ENCODE results near the gene NCAPD2. TPM values are rescaled to one million over a fixed set of nuclear protein-coding genes. Genes with fewer than 3 reads are reported as not detected.

NCAPD2 gene
- total RNA-seq, 1 experiment from 2014 or later = 204 TPM

GRCh38 chr12:6569312-6569711, 75.4 kb downstream of the NCAPD2 start:
- intact Hi-C loops (cut with micrococcal nuclease; ENCODE audit: unreplicated experiment) = loop anchor here (2.0 to 5.0 kb wide), 4 partner anchors 13 to 208 kb away; partner anchors contain the start of genes CHD4 and ZNF384
- ChIA-PET CTCF (no interaction called here), POLR2A (interaction anchor here (1.5 kb wide), 1 partner anchor 76 kb away, joined by 5 read pairs; the partner anchor contains the start of genes MRPL51 and NCAPD2)
- Histone ChIP-seq H3K9me3 (no peaks in the 10 kb centered on the region), H3K27me3 (replicated peaks; ENCODE audit: control insufficient read depth, insufficient read depth, low read length) (no peaks in the 10 kb centered on the region), H3K4me1 (no peaks in the 10 kb centered on the region), H3K4me3 (ENCODE audit: low read depth, low read length) (no peak overlapping the region), H3K36me3 (ENCODE audit: control insufficient read depth, insufficient read depth, low read length) (peaks cover 12% of the 10 kb centered on the region)
- TF ChIP-seq CTCF (IDR thresholded peaks at IDR 0.05; ENCODE audit: insufficient read depth in 1 of 2, low read depth in 1 of 2, low read length in 1 of 2, severe bottlenecking in 1 of 2, unreplicated experiment in 1 of 2) = no peak
- peak overlapping the region; percentile 81 for H3K4me3 Mint-ChIP-seq (ENCODE audit: unreplicated experiment)
- no peak for DNase-seq
- H3K27ac Mint-ChIP-seq (ENCODE audit: unreplicated experiment) = peak overlapping the region; percentile 39
- no peaks in the 10 kb centered on the region for H3K9me3 Mint-ChIP-seq (ENCODE audit: unreplicated experiment)
- H3K4me1 Mint-ChIP-seq (ENCODE audit: low read depth, unreplicated experiment) = peaks cover 23% of the 10 kb centered on the region
- no peaks in the 10 kb centered on the region for H3K27me3 Mint-ChIP-seq (ENCODE audit: insufficient read depth, unreplicated experiment)
- H3K36me3 Mint-ChIP-seq (ENCODE audit: insufficient read depth, unreplicated experiment) = peaks cover 96% of the 10 kb centered on the region
- BruUV-seq (replicated peaks) = no TSS peak

- no TSS peak for BruUV-seq (replicated peaks)
These were observed 75.9 kb downstream of the NCAPD2 start for GRCh38 chr12:6569786-6570185.

More at GRCh38 chr12:6569786-6570185, 75.9 kb downstream of the NCAPD2 start:
- Histone ChIP-seq H3K4me3 (ENCODE audit: low read depth, low read length) (no peak overlapping the region), H3K4me1 (no peaks in the 10 kb centered on the region), H3K27me3 (replicated peaks; ENCODE audit: control insufficient read depth, insufficient read depth, low read length) (no peaks in the 10 kb centered on the region), H3K9me3 (no peaks in the 10 kb centered on the region), H3K36me3 (ENCODE audit: control insufficient read depth, insufficient read depth, low read length) (peaks cover 12% of the 10 kb centered on the region)
- H3K27me3 Mint-ChIP-seq (ENCODE audit: insufficient read depth, unreplicated experiment) = no peaks in the 10 kb centered on the region
- TF ChIP-seq CTCF (IDR thresholded peaks at IDR 0.05; ENCODE audit: insufficient read depth in 1 of 2, low read depth in 1 of 2, low read length in 1 of 2, severe bottlenecking in 1 of 2, unreplicated experiment in 1 of 2) = no peak
- H3K9me3 Mint-ChIP-seq (ENCODE audit: unreplicated experiment) = no peaks in the 10 kb centered on the region
- H3K27ac Mint-ChIP-seq (ENCODE audit: unreplicated experiment) = peak overlapping the region; percentile 39
- intact Hi-C loops (cut with micrococcal nuclease; ENCODE audit: unreplicated experiment) = loop anchor here (2.0 to 5.0 kb wide), 5 partner anchors 13 to 258 kb away; partner anchors contain the start of genes CHD4, P3H3 and ZNF384
- CTCF ChIA-PET = interaction anchor here (0.6 to 1.5 kb wide), 8 partner anchors 12 to 183 kb away, joined by 3 to 9 read pairs (median 5); partner anchors contain the start of genes COPS7A and MLF2
- H3K36me3 Mint-ChIP-seq (ENCODE audit: insufficient read depth, unreplicated experiment) = peaks cover 96% of the 10 kb centered on the region
- peak overlapping the region; percentile 81 for H3K4me3 Mint-ChIP-seq (ENCODE audit: unreplicated experiment)
- H3K4me1 Mint-ChIP-seq (ENCODE audit: low read depth, unreplicated experiment) = peaks cover 23% of the 10 kb centered on the region
- POLR2A ChIA-PET = interaction anchor here (1.0 kb wide), 1 partner anchor 120 kb away, joined by 11 read pairs; the partner anchor contains the start of gene ZNF384
- DNase-seq = no peak
